HepG2 (cell line): ENCODE results near the gene S100A4. TPM values are rescaled to one million over a fixed set of nuclear protein-coding genes. Genes with fewer than 3 reads are reported as not detected.

ENCODE experiments used
- ATAC-seq: fragments of 200-7000 bp; cut with Tn5 transposase; 3 replicates; pipeline ENCODE4 v1.9.1; 2020; ENCODE audit warnings: mild to moderate bottlenecking, moderate library complexity
- BruUV-seq: library from RNA; stranded (reverse); fragments of 400-500 nt; replicated peaks from 2 replicates; lab custom pipeline; 2021; lab: Mats Ljungman, UMichigan
- CTCF ChIA-PET: fragments of 300-600 bp; formaldehyde crosslinking; extraction: SDS; loops from one replicate; lab custom pipeline; 2021; ENCODE audit warnings: low total read pairs, inconsistent platforms, low intra/inter-chr PET ratio; lab: Yijun Ruan, JAX
- POLR2A ChIA-PET: fragments of 350-600 bp; sonication (Branson Sonifier 250); formaldehyde crosslinking; loops from one replicate; lab custom pipeline; 2020; ENCODE audit warnings: antibody characterized with exemption, inconsistent platforms; lab: Yijun Ruan, JAX
- DNase-seq: peaks from one replicate; pipeline ENCODE4 v3.0.0-alpha.2; 2015; ENCODE audit warnings: low spot score
- FAIRE-seq: peaks from 3 replicates; lab custom pipeline; 2011; peaks lifted over from hg19 to GRCh38; lab: Jason Lieb, UNC
- H2AFZ ChIP-seq: one replicate; pipeline ENCODE4 v1.6.1; 2011; ENCODE audit warnings: low read length, inconsistent platforms
- H3K27ac ChIP-seq: fragments of 300-600 bp; 3 replicates; pipeline ENCODE4 v1.8.0; 2011; ENCODE audit warnings: mixed run types, mild to moderate bottlenecking, mixed read lengths, low read length, inconsistent platforms; ENCODE audit not compliant: insufficient read depth; ENCODE audit errors: extremely low read length
- H3K27me3 ChIP-seq, 2 experiments: fragments of 200-600 bp in 1 of 2; 2 replicates in 1 of 2; 3 replicates in 1 of 2; pipeline versions ENCODE4 v1.6.0 to v1.8.0; 2011; ENCODE audit warnings: low read length in 2 of 2, mild to moderate bottlenecking in 2 of 2, moderate library complexity in 2 of 2, inconsistent platforms in 1 of 2; ENCODE audit not compliant: insufficient read depth in 2 of 2, control insufficient read depth in 1 of 2
- H3K36me3 ChIP-seq, 2 experiments: fragments of 200-600 bp in 1 of 2; replicated peaks in 1 of 2; 2 replicates in 1 of 2; 3 replicates in 1 of 2; pipeline versions ENCODE4 v1.5.1 to v1.8.0; 2011; ENCODE audit warnings: low read length in 2 of 2, inconsistent platforms in 1 of 2; ENCODE audit not compliant: insufficient read depth in 2 of 2, control insufficient read depth in 1 of 2
- H3K4me1 ChIP-seq: 2 replicates; pipeline ENCODE4 v1.5.1; 2012; ENCODE audit warnings: low read length, inconsistent platforms; ENCODE audit not compliant: insufficient read depth
- H3K4me2 ChIP-seq: 2 replicates; pipeline ENCODE4 v1.6.0; 2011; ENCODE audit warnings: low read depth, low read length, inconsistent platforms
- H3K4me3 ChIP-seq, 3 experiments: fragments of 200-600 bp in 1 of 3; sonication (generic), shearing (Covaris generic) in 1 of 3; replicated peaks in 1 of 3; 2 replicates each; pipeline ENCODE4 v1.5.1; 2011 to 2016; ENCODE audit warnings: low read length in 3 of 3, inconsistent platforms in 2 of 3, low read depth in 2 of 3, mild to moderate bottlenecking in 2 of 3, control low read depth in 1 of 3, mixed read lengths in 1 of 3; ENCODE audit not compliant: insufficient read depth in 1 of 3
- H3K79me2 ChIP-seq: one replicate; pipeline ENCODE4 v1.6.1; 2011; ENCODE audit warnings: low read length, inconsistent platforms; ENCODE audit not compliant: insufficient read depth
- H3K9ac ChIP-seq: 2 replicates; pipeline ENCODE4 v1.6.0; 2011; ENCODE audit warnings: mild to moderate bottlenecking, low read depth, low read length, inconsistent platforms; ENCODE audit not compliant: insufficient read depth
- H3K9me3 ChIP-seq: 2 replicates; pipeline ENCODE4 v1.5.1; 2012; ENCODE audit warnings: mild to moderate bottlenecking, low read length
- H4K20me1 ChIP-seq: 2 replicates; pipeline ENCODE4 v1.6.0; 2011; ENCODE audit warnings: inconsistent platforms, mild to moderate bottlenecking, low read length, moderate library complexity; ENCODE audit not compliant: insufficient read depth
- AGO1 ChIP-seq: fragments of 200-400 bp; formaldehyde crosslinking; IDR thresholded peaks from 2 replicates; pipeline ENCODE4 v1.6.1; 2017; ENCODE audit warnings: mild to moderate bottlenecking, low read depth, low read length, moderate library complexity; ENCODE audit not compliant: poor library complexity, severe bottlenecking
- CEBPG ChIP-seq: IDR thresholded peaks from 2 replicates; pipeline ENCODE4 v1.6.1; 2016
- HOXA7 ChIP-seq: sonication (generic); formaldehyde crosslinking; IDR thresholded peaks from 2 replicates; pipeline ENCODE4 v1.8.1; 2022; ENCODE audit warnings: mild to moderate bottlenecking, missing genetic modification reagents, moderate library complexity
- KDM3A ChIP-seq: IDR thresholded peaks from 2 replicates; pipeline ENCODE4 v1.6.1; 2018; ENCODE audit warnings: low read depth, missing compliant biosample characterization
- PAX8 ChIP-seq: sonication (generic); formaldehyde crosslinking; IDR thresholded peaks from 2 replicates; pipeline ENCODE4 v1.8.0; 2022; ENCODE audit warnings: mild to moderate bottlenecking, missing genetic modification reagents, borderline replicate concordance
- PHF5A ChIP-seq: IDR thresholded peaks from one replicate; pipeline ENCODE4 v1.6.1; 2018; ENCODE audit warnings: low read depth, missing genetic modification reagents; ENCODE audit not compliant: unreplicated experiment
- POLR2G ChIP-seq: fragments of 200-400 bp; formaldehyde crosslinking; IDR thresholded peaks from 2 replicates; pipeline ENCODE4 v1.6.1; 2018; ENCODE audit warnings: mild to moderate bottlenecking, low read depth, low read length, moderate library complexity
- PRPF4 ChIP-seq: fragments of 200-400 bp; formaldehyde crosslinking; IDR thresholded peaks from 2 replicates; pipeline ENCODE4 v1.6.1; 2016; ENCODE audit warnings: low read length, low read depth; ENCODE audit not compliant: poor library complexity, severe bottlenecking
- SALL1 ChIP-seq: sonication (generic); formaldehyde crosslinking; IDR thresholded peaks from 2 replicates; pipeline ENCODE4 v1.8.0; 2022; ENCODE audit warnings: mild to moderate bottlenecking, missing genetic modification reagents
- TOE1 ChIP-seq: sonication (generic); formaldehyde crosslinking; IDR thresholded peaks from 2 replicates; pipeline ENCODE4 v1.4.0; 2020; ENCODE audit warnings: mild to moderate bottlenecking, missing genetic modification reagents
- XBP1 ChIP-seq: sonication (generic); formaldehyde crosslinking; IDR thresholded peaks from 2 replicates; pipeline ENCODE4 v1.5.0; 2020; ENCODE audit warnings: missing genetic modification reagents
- XRCC5 ChIP-seq: fragments of 200-400 bp; formaldehyde crosslinking; optimal IDR thresholded peaks from 2 replicates; pipeline ENCODE3; 2017; ENCODE audit warnings: mild to moderate bottlenecking, low read length
- YEATS4 ChIP-seq: sonication (generic); formaldehyde crosslinking; IDR thresholded peaks from 2 replicates; pipeline ENCODE4 v1.4.0; 2020; ENCODE audit warnings: missing genetic modification reagents, borderline replicate concordance
- ZBTB38 ChIP-seq: sonication (generic); formaldehyde crosslinking; IDR thresholded peaks from 2 replicates; pipeline ENCODE4 v1.5.1; 2020; ENCODE audit warnings: mild to moderate bottlenecking, missing genetic modification reagents
- ZBTB7A ChIP-seq: sonication (generic); formaldehyde crosslinking; IDR thresholded peaks from 2 replicates; pipeline ENCODE4 v1.8.0; 2022; ENCODE audit warnings: mild to moderate bottlenecking, missing genetic modification reagents
- ZEB1 ChIP-seq: IDR thresholded peaks from 2 replicates; pipeline ENCODE4 v1.6.1; 2012; ENCODE audit warnings: mild to moderate bottlenecking, low read depth, inconsistent platforms; ENCODE audit not compliant: insufficient replicate concordance
- ZNF891 ChIP-seq: sonication (generic); formaldehyde crosslinking; IDR thresholded peaks from 2 replicates; pipeline ENCODE4 v1.5.0; 2020; ENCODE audit warnings: mild to moderate bottlenecking, missing genetic modification reagents
- WGBS: methylation state at CpG from one replicate; pipeline ENCODE4 v1.1.6; 2017; ENCODE audit warnings: low lambda C conversion rate; 5-methylcytosine and 5-hydroxymethylcytosine counted together
- in situ Hi-C: cut with HindIII; loops from 2 replicates; pipeline ENCODE4 v1.10.0; 2017; ENCODE audit warnings: low pct_unique_long_range_greater_than_20kb; ENCODE audit not compliant: extremely low pct_ligation_motif_present
- intact Hi-C: fragments of 100-400 bp; cut with micrococcal nuclease; formaldehyde crosslinking; loops from one replicate; pipeline ENCODE4 v1.10.0; 2022; ENCODE audit not compliant: unreplicated experiment
- polyA plus RNA-seq, 8 experiments: library from polyadenylated mRNA; depleted of rRNA in 3 of 8; stranded (reverse) in 7 of 8; unstranded in 1 of 8; fragments of >200 nt; fragmentation: Illumina TruSeq in 4 of 8; extraction: Trizol in 4 of 8; gene quantifications; 2 replicates each; pipeline versions ENCODE4 v1.2.1 to v1.2.3, GENCODE V29; 2011 to 2016; ENCODE audit warnings: low read depth in 4 of 8, missing spikeins in 1 of 8, mixed read lengths in 1 of 8; ENCODE audit not compliant: insufficient read depth in 1 of 8
- total RNA-seq, 5 experiments: library from RNA; depleted of rRNA; stranded (reverse); fragments of >200 nt; fragmentation: Illumina TruSeq; extraction: Trizol; gene quantifications; 2 replicates each; pipeline ENCODE4 v1.2.3, GENCODE V29; 2016; ENCODE audit warnings: low read depth in 1 of 5
- TF ChIP-seq, protein P1 (sequence below): sonication (generic); formaldehyde crosslinking; IDR thresholded peaks from 2 replicates; pipeline ENCODE4 v1.4.0; 2020; ENCODE audit warnings: missing genetic modification reagents, low read depth, mild to moderate bottlenecking, borderline replicate concordance
- TF ChIP-seq, protein P2 (sequence below): sonication (generic); formaldehyde crosslinking; IDR thresholded peaks from 2 replicates; pipeline ENCODE4 v1.4.0; 2020; ENCODE audit warnings: mild to moderate bottlenecking, missing genetic modification reagents

S100A4 gene
- total and polyA plus RNA-seq, 2 of the 13 experiments (the other 11 are each of a cell fraction or from before 2014, with no cell fraction given): 12.9 to 20.2 TPM

DNA sequence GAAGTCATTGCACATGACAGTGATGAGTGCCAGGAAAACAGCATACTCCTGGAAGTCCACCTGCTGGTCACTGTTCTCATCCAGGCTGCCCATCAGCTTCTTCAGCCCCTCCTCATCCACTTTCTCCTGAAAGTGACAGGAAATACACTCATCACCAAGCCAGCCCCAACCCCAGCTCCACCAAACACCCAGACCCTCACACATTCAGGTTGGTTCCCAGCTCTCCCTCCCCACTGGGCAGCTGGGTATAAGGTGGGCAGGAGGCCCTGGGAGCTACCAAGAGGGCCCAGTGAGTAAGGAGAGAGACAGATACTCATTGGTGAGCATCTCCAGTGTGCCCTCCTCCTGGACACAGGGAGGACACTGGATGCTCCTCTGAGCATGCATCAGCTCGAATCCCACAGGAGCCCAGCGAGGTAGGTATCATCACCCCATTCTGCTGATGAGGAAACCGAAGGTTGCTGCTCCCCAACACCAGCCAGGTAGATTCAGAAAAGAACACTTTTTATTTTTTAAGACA lies 15.9 kb upstream of the S100A4 start (continued):
- TF ChIP-seq ZBTB7A (no peak), YEATS4 (CRISPR knock-in tag) (no peak), XBP1 (CRISPR knock-in tag) (no peak)

DNA sequence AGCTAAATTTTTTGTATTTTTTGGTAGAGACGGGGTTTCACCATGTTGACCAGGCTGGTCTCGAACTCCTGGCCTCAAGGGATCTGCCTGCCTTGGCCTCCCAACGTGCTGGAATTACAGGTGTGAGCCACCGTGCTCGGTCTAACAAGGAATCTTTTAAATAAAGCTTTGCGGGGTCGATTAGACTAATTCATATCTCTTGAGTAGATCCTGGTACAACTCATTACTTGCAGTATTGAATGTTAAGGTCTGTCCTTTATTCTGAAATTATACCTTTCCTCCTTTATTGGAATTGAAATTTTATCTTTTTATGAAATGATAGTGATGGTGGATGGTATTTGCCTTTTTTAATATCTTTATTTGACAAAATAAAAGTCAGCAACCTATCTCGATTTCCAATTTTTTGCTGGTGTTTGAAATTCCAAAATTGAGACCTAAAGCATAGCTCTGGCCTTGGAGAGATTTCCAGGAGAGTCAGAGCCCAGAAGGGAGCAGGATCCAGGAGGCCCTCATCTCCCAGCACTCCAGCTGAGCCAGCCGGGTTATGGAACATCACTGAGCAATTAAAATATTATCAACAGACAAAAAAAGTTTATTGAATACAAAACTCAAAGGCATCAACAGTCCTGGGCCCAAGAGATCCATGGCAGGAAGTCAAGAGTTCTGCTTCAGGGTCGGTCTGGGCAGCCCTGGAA lies 15.3 kb upstream of the S100A4 start:
- Histone ChIP-seq H3K9me3 (no peaks in the 10 kb centered on the region), H3K79me2 (no peaks in the 10 kb centered on the region), H3K9ac (no peak overlapping the region), H3K4me2 (no peak overlapping the region), H3K27ac (no peak overlapping the region), H4K20me1 (no peaks in the 10 kb centered on the region), H3K36me3 (no peaks in the 10 kb centered on the region), H3K27me3 (no peaks in the 10 kb centered on the region), H2AFZ (no peak overlapping the region), H3K4me1 (peaks cover 8% of the 10 kb centered on the region), H3K4me3 (no peak overlapping the region)
- BruUV-seq: no TSS peak
- intact Hi-C loops (no loop called here), in situ Hi-C loops (no loop called here)
- no peak for ATAC-seq
- no peak for DNase-seq
- ChIA-PET POLR2A (interaction anchor here (1.3 kb wide), 1 partner anchor 8 kb away, joined by 5 read pairs; no protein-coding TSS in a partner anchor), CTCF (no interaction called here)
- FAIRE-seq: no peak
- 60% methylated on average over 10 of the region's 10 CpGs for WGBS
- TF ChIP-seq ZBTB38 (no peak), TOE1 (CRISPR knock-in tag) (no peak), AGO1 (no peak), KDM3A (CRISPR knock-in tag) (no peak), PAX8 (no peak), PHF5A (CRISPR knock-in tag) (no peak), POLR2G (no peak), CEBPG (CRISPR knock-in tag) (no peak), PRPF4 (no peak), ZEB1 (no peak), XRCC5 (no peak), HOXA7 (CRISPR knock-in tag) (no peak), SALL1 (CRISPR knock-in tag) (no peak), ZNF891 (CRISPR knock-in tag) (no peak)
- TF ChIP-seq, protein P1, sequence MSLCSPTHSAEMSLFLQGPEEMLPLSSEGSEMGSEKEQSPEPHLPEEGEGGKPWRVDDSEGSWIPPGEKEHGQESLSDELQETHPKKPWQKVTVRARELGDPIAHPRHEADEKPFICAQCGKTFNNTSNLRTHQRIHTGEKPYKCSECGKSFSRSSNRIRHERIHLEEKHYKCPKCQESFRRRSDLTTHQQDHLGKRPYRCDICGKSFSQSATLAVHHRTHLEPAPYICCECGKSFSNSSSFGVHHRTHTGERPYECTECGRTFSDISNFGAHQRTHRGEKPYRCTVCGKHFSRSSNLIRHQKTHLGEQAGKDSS (CRISPR knock-in tag): no peak
- TF ChIP-seq, protein P2, sequence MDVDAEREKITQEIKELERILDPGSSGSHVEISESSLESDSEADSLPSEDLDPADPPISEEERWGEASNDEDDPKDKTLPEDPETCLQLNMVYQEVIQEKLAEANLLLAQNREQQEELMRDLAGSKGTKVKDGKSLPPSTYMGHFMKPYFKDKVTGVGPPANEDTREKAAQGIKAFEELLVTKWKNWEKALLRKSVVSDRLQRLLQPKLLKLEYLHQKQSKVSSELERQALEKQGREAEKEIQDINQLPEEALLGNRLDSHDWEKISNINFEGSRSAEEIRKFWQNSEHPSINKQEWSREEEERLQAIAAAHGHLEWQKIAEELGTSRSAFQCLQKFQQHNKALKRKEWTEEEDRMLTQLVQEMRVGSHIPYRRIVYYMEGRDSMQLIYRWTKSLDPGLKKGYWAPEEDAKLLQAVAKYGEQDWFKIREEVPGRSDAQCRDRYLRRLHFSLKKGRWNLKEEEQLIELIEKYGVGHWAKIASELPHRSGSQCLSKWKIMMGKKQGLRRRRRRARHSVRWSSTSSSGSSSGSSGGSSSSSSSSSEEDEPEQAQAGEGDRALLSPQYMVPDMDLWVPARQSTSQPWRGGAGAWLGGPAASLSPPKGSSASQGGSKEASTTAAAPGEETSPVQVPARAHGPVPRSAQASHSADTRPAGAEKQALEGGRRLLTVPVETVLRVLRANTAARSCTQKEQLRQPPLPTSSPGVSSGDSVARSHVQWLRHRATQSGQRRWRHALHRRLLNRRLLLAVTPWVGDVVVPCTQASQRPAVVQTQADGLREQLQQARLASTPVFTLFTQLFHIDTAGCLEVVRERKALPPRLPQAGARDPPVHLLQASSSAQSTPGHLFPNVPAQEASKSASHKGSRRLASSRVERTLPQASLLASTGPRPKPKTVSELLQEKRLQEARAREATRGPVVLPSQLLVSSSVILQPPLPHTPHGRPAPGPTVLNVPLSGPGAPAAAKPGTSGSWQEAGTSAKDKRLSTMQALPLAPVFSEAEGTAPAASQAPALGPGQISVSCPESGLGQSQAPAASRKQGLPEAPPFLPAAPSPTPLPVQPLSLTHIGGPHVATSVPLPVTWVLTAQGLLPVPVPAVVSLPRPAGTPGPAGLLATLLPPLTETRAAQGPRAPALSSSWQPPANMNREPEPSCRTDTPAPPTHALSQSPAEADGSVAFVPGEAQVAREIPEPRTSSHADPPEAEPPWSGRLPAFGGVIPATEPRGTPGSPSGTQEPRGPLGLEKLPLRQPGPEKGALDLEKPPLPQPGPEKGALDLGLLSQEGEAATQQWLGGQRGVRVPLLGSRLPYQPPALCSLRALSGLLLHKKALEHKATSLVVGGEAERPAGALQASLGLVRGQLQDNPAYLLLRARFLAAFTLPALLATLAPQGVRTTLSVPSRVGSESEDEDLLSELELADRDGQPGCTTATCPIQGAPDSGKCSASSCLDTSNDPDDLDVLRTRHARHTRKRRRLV (CRISPR knock-in tag): no peak
